ENCODE measurements around the gene TMEM81.

GRCh38 chr1:205071801-205072200 is 12.5 kb downstream of the TMEM81 start:
- TF ChIP-seq POLR2A (IDR thresholded peaks at IDR 0.05), result no peak
- TF ChIP-seq EP300 (IDR thresholded peaks at IDR 0.05), result no peak
